T-cell (primary cell): ENCODE results near the gene STIM2. TPM values are rescaled to one million over a fixed set of nuclear protein-coding genes. Genes with fewer than 3 reads are reported as not detected.

ENCODE experiments used
- ATAC-seq, 4 experiments: fragments of 200-7000 bp in 3 of 4; fragments of 150-1000 bp in 1 of 4; cut with Tn5 transposase; replicated peaks in 1 of 4; 1 replicate in 3 of 4; 2 replicates in 1 of 4; pipeline ENCODE4 v1.10.0; 2021; ENCODE audit warnings: moderate library complexity in 3 of 4, mild to moderate bottlenecking in 2 of 4, moderate number of reproducible peaks in 1 of 4
- CTCF ChIA-PET, 2 donors: fragments of 300-600 bp; sonication (Branson Sonifier 250); formaldehyde crosslinking; loops; one replicate each; lab custom pipeline; 2022; ENCODE audit warnings: antibody characterized with exemption in 2 of 2; lab: Charles Lee
- POLR2A ChIA-PET, 2 donors: fragments of 300-600 bp; sonication (Branson Sonifier 250); formaldehyde crosslinking; loops; one replicate each; lab custom pipeline; 2022; ENCODE audit warnings: antibody characterized with exemption in 2 of 2; lab: Charles Lee
- DNase-seq, 35 experiments: peaks; one replicate each; pipeline versions ENCODE4 v3.0.0 to v3.0.0-alpha.2; 2013 to 2023
- H3K27ac ChIP-seq: one replicate; pipeline ENCODE4 v1.5.1; 2013; ENCODE audit warnings: low read length
- H3K27me3 ChIP-seq, 2 experiments: replicated peaks in 1 of 2; 1 replicate in 1 of 2; 2 replicates in 1 of 2; pipeline versions ENCODE4 v1.6.1 to v1.7.0; 2013; ENCODE audit warnings: low read length in 1 of 2, mixed read lengths in 1 of 2; ENCODE audit not compliant: control insufficient read depth in 2 of 2, insufficient read depth in 2 of 2; ENCODE audit errors: extremely low read depth in 1 of 2
- H3K36me3 ChIP-seq, 2 donors: 1 replicate in 1 of 2; 2 replicates in 1 of 2; pipeline versions ENCODE4 v1.6.1 to v1.7.0; 2013; ENCODE audit warnings: low read length in 1 of 2; ENCODE audit not compliant: control insufficient read depth in 2 of 2, insufficient read depth in 1 of 2; ENCODE audit errors: extremely low read depth in 1 of 2
- H3K4me1 ChIP-seq, 2 experiments: 1 replicate in 1 of 2; 2 replicates in 1 of 2; pipeline versions ENCODE4 v1.6.1 to v1.7.0; 2013; ENCODE audit warnings: low read length in 2 of 2, mixed read lengths in 1 of 2; ENCODE audit not compliant: insufficient read depth in 2 of 2, control insufficient read depth in 1 of 2; ENCODE audit errors: extremely low read depth in 1 of 2
- H3K4me3 ChIP-seq, 2 donors: 1 replicate in 1 of 2; 2 replicates in 1 of 2; pipeline versions ENCODE4 v1.5.1 to v1.7.0; 2013; ENCODE audit warnings: mild to moderate bottlenecking in 2 of 2, low read length in 1 of 2, moderate library complexity in 1 of 2; ENCODE audit not compliant: control insufficient read depth in 1 of 2; ENCODE audit errors: extremely low read depth in 1 of 2
- H3K9me3 ChIP-seq: 2 replicates; pipeline ENCODE4 v1.7.0; 2013
- H3K27ac Mint-ChIP-seq, 2 donors: one replicate each; pipeline ENCODE4 v1.8.0; 2020 to 2021; ENCODE audit warnings: mild to moderate bottlenecking in 2 of 2, mixed read lengths in 2 of 2
- H3K27me3 Mint-ChIP-seq, 2 donors: one replicate each; pipeline ENCODE4 v1.8.0; 2021 to 2022; ENCODE audit warnings: mixed read lengths in 2 of 2
- H3K36me3 Mint-ChIP-seq: one replicate; pipeline ENCODE4 v1.8.0; 2021; ENCODE audit warnings: mixed read lengths
- H3K4me1 Mint-ChIP-seq, 3 donors: one replicate each; pipeline ENCODE4 v1.8.0; 2020 to 2022; ENCODE audit warnings: mixed read lengths in 3 of 3, mild to moderate bottlenecking in 1 of 3
- H3K4me3 Mint-ChIP-seq, 3 donors: one replicate each; pipeline ENCODE4 v1.8.0; 2020 to 2022; ENCODE audit warnings: mild to moderate bottlenecking in 3 of 3, mixed read lengths in 3 of 3, moderate library complexity in 3 of 3
- H3K9me3 Mint-ChIP-seq, 3 donors: one replicate each; pipeline ENCODE4 v1.8.0; 2020 to 2022; ENCODE audit warnings: mixed read lengths in 3 of 3
- WGBS: methylation state at CpG from one replicate; pipeline ENCODE4 v1.1.5; 2013; ENCODE audit warnings: missing lambda C conversion rate; ENCODE audit not compliant: insufficient coverage; 5-methylcytosine and 5-hydroxymethylcytosine counted together
- total RNA-seq, 35 experiments: library from RNA in 6 of 35; stranded (reverse) in 6 of 35; fragments of 120-200 nt in 1 of 35; gene quantifications; one replicate each; pipeline versions ENCODE4 v1.2.1 to v1.2.4 and lab custom pipeline; 2013 to 2026

Gene STIM2
- total RNA-seq, 5 donors from 2014 or later (not counting 1 experiment from before 2014, with no cell fraction given) = 67.9 to 98.7 (median 75.2) TPM

GRCh38 chr4:26938516-26938915, 77.9 kb downstream of the STIM2 start:
- H3K4me1 ChIP-seq = peaks cover 7 to 8% of the 10 kb centered on the region in 2 experiments

GRCh38 chr4:26941951-26942350, 81.3 kb downstream of the STIM2 start:
- WGBS = no CpG with 5 or more reads among the region's 1 CpG
- no peaks in the 10 kb centered on the region for H3K27me3 Mint-ChIP-seq
- no peak for DNase-seq
- ATAC-seq = no peak
- peaks cover 76 to 79% (median 78%) of the 10 kb centered on the region in 3 donors for H3K4me1 Mint-ChIP-seq
- H3K36me3 Mint-ChIP-seq = peaks cover 18% of the 10 kb centered on the region
- H3K36me3 ChIP-seq = no peaks in the 10 kb centered on the region
- no peaks in the 10 kb centered on the region for H3K27me3 ChIP-seq
- H3K9me3 Mint-ChIP-seq = no peaks in the 10 kb centered on the region
- H3K9me3 ChIP-seq = no peaks in the 10 kb centered on the region
- no peak overlapping the region for H3K4me3 ChIP-seq
- CTCF ChIA-PET = interaction anchor here in 1 of 2 donors (1.5 kb wide), 1 partner anchor 56 kb away, joined by 3 read pairs; no protein-coding TSS in a partner anchor
- H3K4me1 ChIP-seq = peaks cover 3% of the 10 kb centered on the region in 2 experiments
- no peak overlapping the region for H3K4me3 Mint-ChIP-seq
- H3K27ac Mint-ChIP-seq = peak overlapping the region in 1 of 2 donors; percentile 13
- POLR2A ChIA-PET = no interaction called here
- H3K27ac ChIP-seq = no peak overlapping the region

More at GRCh38 chr4:26938516-26938915, 77.9 kb downstream of the STIM2 start:
- Mint-ChIP-seq H3K9me3 (no peaks in the 10 kb centered on the region), H3K27me3 (no peaks in the 10 kb centered on the region), H3K27ac (no peak overlapping the region), H3K4me3 (no peak overlapping the region), H3K4me1 (peaks cover 79 to 84% (median 80%) of the 10 kb centered on the region in 3 donors), H3K36me3 (peaks cover 8% of the 10 kb centered on the region)
- POLR2A ChIA-PET = no interaction called here
- H3K4me3 ChIP-seq = no peak overlapping the region
- H3K27ac ChIP-seq = no peak overlapping the region
- WGBS = no CpG with 5 or more reads among the region's 2 CpGs
- H3K36me3 ChIP-seq = no peaks in the 10 kb centered on the region
- CTCF ChIA-PET = interaction anchor here in 1 of 2 donors (1.1 kb wide), 1 partner anchor 9 kb away, joined by 3 read pairs; no protein-coding TSS in a partner anchor
- no peaks in the 10 kb centered on the region for H3K9me3 ChIP-seq
- no peak for ATAC-seq
- no peaks in the 10 kb centered on the region for H3K27me3 ChIP-seq
- no peak for DNase-seq

GRCh38 chr4:26942871-26943270, 82.2 kb downstream of the STIM2 start:
- Histone ChIP-seq H3K27me3 (no peaks in the 10 kb centered on the region), H3K36me3 (no peaks in the 10 kb centered on the region), H3K9me3 (no peaks in the 10 kb centered on the region), H3K4me1 (peaks cover 3% of the 10 kb centered on the region in 2 experiments), H3K27ac (no peak overlapping the region), H3K4me3 (no peak overlapping the region)
- Mint-ChIP-seq H3K27ac (no peak overlapping the region), H3K36me3 (peaks cover 24% of the 10 kb centered on the region), H3K4me3 (no peak overlapping the region), H3K4me1 (peaks cover 73 to 74% (median 74%) of the 10 kb centered on the region in 3 donors), H3K27me3 (no peaks in the 10 kb centered on the region), H3K9me3 (no peaks in the 10 kb centered on the region)
- no CpG with 5 or more reads among the region's 2 CpGs for WGBS
- DNase-seq = no peak
- ChIA-PET POLR2A (interaction anchor here (0.5 to 0.6 kb wide), 2 partner anchors 17 to 80 kb away, joined by 3 read pairs; no protein-coding TSS in a partner anchor), CTCF (interaction anchor here (0.5 to 1.5 kb wide), 2 partner anchors 9 to 57 kb away, joined by 3 to 8 read pairs; no protein-coding TSS in a partner anchor)
- ATAC-seq = no peak

GRCh38 chr4:26943391-26943790, 82.8 kb downstream of the STIM2 start:
- H3K9me3 Mint-ChIP-seq = no peaks in the 10 kb centered on the region
- Histone ChIP-seq H3K4me3 (no peak overlapping the region), H3K9me3 (no peaks in the 10 kb centered on the region), H3K27ac (no peak overlapping the region), H3K36me3 (no peaks in the 10 kb centered on the region), H3K4me1 (peaks cover 3% of the 10 kb centered on the region in 2 experiments), H3K27me3 (no peaks in the 10 kb centered on the region)
- DNase-seq (no peak), ATAC-seq (no peak)
- ChIA-PET CTCF (interaction anchor here in 1 of 2 donors (1.5 kb wide), 1 partner anchor 58 kb away, joined by 3 read pairs; no protein-coding TSS in a partner anchor), POLR2A (interaction anchor here (0.5 to 0.6 kb wide), 2 partner anchors 16 to 81 kb away, joined by 3 read pairs; no protein-coding TSS in a partner anchor)
- no peak overlapping the region for H3K27ac Mint-ChIP-seq
- no peak overlapping the region for H3K4me3 Mint-ChIP-seq
- 80% methylated on average over 3 of the region's 5 CpGs for WGBS
- H3K36me3 Mint-ChIP-seq = peaks cover 29% of the 10 kb centered on the region
- no peaks in the 10 kb centered on the region for H3K27me3 Mint-ChIP-seq
- H3K4me1 Mint-ChIP-seq = peaks cover 74% of the 10 kb centered on the region in 3 donors

GRCh38 chr4:26945794-26946193, 85.2 kb downstream of the STIM2 start:
- Mint-ChIP-seq H3K4me3 (no peak overlapping the region), H3K9me3 (peaks cover 0 to 2% (median 0%) of the 10 kb centered on the region in 3 donors), H3K27me3 (no peaks in the 10 kb centered on the region), H3K4me1 (peaks cover 51 to 55% (median 54%) of the 10 kb centered on the region in 3 donors), H3K27ac (no peak overlapping the region), H3K36me3 (peaks cover 41% of the 10 kb centered on the region)
- ATAC-seq (no peak), DNase-seq (no peak)
- ChIA-PET POLR2A (no interaction called here), CTCF (no interaction called here)
- H3K27ac ChIP-seq = no peak overlapping the region
- 100% methylated on average over 1 of the region's 2 CpGs for WGBS
- H3K4me3 ChIP-seq = no peak overlapping the region
- no peaks in the 10 kb centered on the region for H3K9me3 ChIP-seq
- H3K36me3 ChIP-seq = no peaks in the 10 kb centered on the region
- H3K4me1 ChIP-seq = peaks cover 0 to 3% of the 10 kb centered on the region in 2 experiments
- H3K27me3 ChIP-seq = no peaks in the 10 kb centered on the region

- peaks cover 44% of the 10 kb centered on the region for H3K36me3 Mint-ChIP-seq
- no peak overlapping the region for H3K27ac ChIP-seq
- H3K27me3 ChIP-seq = no peaks in the 10 kb centered on the region
- no peak overlapping the region for H3K4me3 Mint-ChIP-seq
- CTCF ChIA-PET = interaction anchor here in 1 of 2 donors (0.7 kb wide), 1 partner anchor 10 kb away, joined by 3 read pairs; no protein-coding TSS in a partner anchor
- H3K27ac Mint-ChIP-seq = no peak overlapping the region
- DNase-seq (no peak), ATAC-seq (no peak)
- no peak overlapping the region for H3K4me3 ChIP-seq
- H3K36me3 ChIP-seq = no peaks in the 10 kb centered on the region
- H3K9me3 ChIP-seq = no peaks in the 10 kb centered on the region
- POLR2A ChIA-PET = interaction anchor here in 1 of 2 donors (0.8 kb wide), 1 partner anchor 1090 kb away, joined by 4 read pairs; no protein-coding TSS in a partner anchor
- no CpG with 5 or more reads among the region's 8 CpGs for WGBS
- H3K27me3 Mint-ChIP-seq = no peaks in the 10 kb centered on the region
- peaks cover 0 to 4% (median 2%) of the 10 kb centered on the region in 3 donors for H3K9me3 Mint-ChIP-seq
- peaks cover 49 to 55% (median 54%) of the 10 kb centered on the region in 3 donors for H3K4me1 Mint-ChIP-seq
- H3K4me1 ChIP-seq = peaks cover 0 to 3% of the 10 kb centered on the region in 2 experiments
Observed at GRCh38 chr4:26947318-26947717, 86.7 kb downstream of the STIM2 start.
